Measurements from ENCODE around the gene BRD1. TPM values are rescaled to one million over a fixed set of nuclear protein-coding genes. Genes with fewer than 3 reads are reported as not detected.

The BRD1 gene
- total RNA-seq, 1 donor from 2014 or later = 32.4 TPM

- Histone ChIP-seq H3K9me3 (ENCODE audit: insufficient read depth, low read depth, low read length) (no peaks in the 10 kb centered on the region), H3K27me3 (ENCODE audit: insufficient read depth, low read length) (peaks cover 3% of the 10 kb centered on the region), H3K4me2 (ENCODE audit: low read length) (peak overlapping the region; percentile 16), H3K4me3 (ENCODE audit: insufficient read depth, low read depth, low read length) (no peak overlapping the region), H3K36me3 (ENCODE audit: insufficient read depth, low read length) (no peaks in the 10 kb centered on the region), H3K9ac (ENCODE audit: low read length) (no peak overlapping the region), H3K4me1 (ENCODE audit: insufficient read depth, low read length) (no peaks in the 10 kb centered on the region), H3K27ac (ENCODE audit: low read depth, low read length) (no peak overlapping the region), H4K20me1 (ENCODE audit: insufficient read depth, low read length) (no peaks in the 10 kb centered on the region), H2AFZ (ENCODE audit: low read depth, low read length) (no peak overlapping the region), H3K79me2 (ENCODE audit: insufficient read depth, low read length) (no peaks in the 10 kb centered on the region)
- Mint-ChIP-seq H3K9me3 (ENCODE audit: unreplicated experiment) (peaks cover 2% of the 10 kb centered on the region), H3K27me3 (ENCODE audit: low read depth, unreplicated experiment) (peaks cover 8% of the 10 kb centered on the region), H3K27ac (ENCODE audit: unreplicated experiment) (peak overlapping the region; percentile 54), H3K4me1 (ENCODE audit: low read depth, unreplicated experiment) (peaks cover 8% of the 10 kb centered on the region), H3K4me3 (ENCODE audit: unreplicated experiment) (no peak overlapping the region), H3K36me3 (ENCODE audit: low read depth, unreplicated experiment) (no peaks in the 10 kb centered on the region)
- no peak for FAIRE-seq
- peak; percentile 64 for DNase-seq (ENCODE audit: low read depth)
- no peak for TF ChIP-seq CTCF (IDR thresholded peaks at IDR 0.05; ENCODE audit: insufficient read depth, low read depth, low read length)
- no peak for TF ChIP-seq EZH2 (IDR thresholded peaks at IDR 0.05; ENCODE audit: insufficient read depth, low read length)
Observed at GRCh38 chr22:49838771-49839717, 11.4 kb upstream of the BRD1 start.

DNA sequence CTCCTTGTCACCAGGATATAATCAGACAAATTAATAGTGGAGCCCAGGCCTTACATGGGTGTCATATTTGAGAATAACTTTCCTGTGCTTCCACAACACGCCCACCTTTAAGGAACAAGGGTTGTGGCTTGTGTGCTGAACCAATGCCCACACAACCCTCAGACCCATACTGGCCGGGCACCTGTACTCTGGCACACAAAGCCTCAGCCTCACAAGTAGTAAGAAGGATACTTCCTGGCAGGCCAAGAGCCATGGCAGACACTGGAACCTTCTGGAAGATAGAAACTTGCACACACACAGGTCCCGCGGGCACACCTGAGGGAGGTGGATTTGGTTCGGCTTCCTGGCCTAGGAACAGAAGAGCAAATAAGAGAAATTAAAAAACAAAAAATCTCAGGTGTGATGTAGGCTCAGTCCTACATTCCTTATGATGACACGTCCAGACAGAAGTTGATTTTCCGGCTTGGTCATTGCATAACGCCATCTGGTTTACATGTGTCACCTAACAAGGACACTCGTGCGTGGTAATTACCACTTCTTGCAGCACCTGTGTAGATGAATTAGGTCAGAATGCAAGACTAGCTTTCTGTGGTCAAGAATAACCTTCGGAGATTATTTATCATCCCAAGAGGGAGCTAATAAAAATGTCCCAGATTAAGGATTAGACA is 5.8 kb upstream of the BRD1 start:
- no peak overlapping the region for H3K4me3 Mint-ChIP-seq (ENCODE audit: unreplicated experiment)
- Histone ChIP-seq H3K79me2 (ENCODE audit: insufficient read depth, low read length) (no peaks in the 10 kb centered on the region), H3K36me3 (ENCODE audit: insufficient read depth, low read length) (no peaks in the 10 kb centered on the region), H3K9me3 (ENCODE audit: insufficient read depth, low read depth, low read length) (no peaks in the 10 kb centered on the region), H3K4me1 (ENCODE audit: insufficient read depth, low read length) (no peaks in the 10 kb centered on the region), H3K4me2 (ENCODE audit: low read length) (no peak overlapping the region), H3K27me3 (ENCODE audit: insufficient read depth, low read length) (peaks cover 5% of the 10 kb centered on the region), H2AFZ (ENCODE audit: low read depth, low read length) (no peak overlapping the region), H3K27ac (ENCODE audit: low read depth, low read length) (no peak overlapping the region), H3K4me3 (ENCODE audit: insufficient read depth, low read depth, low read length) (no peak overlapping the region), H4K20me1 (ENCODE audit: insufficient read depth, low read length) (no peaks in the 10 kb centered on the region), H3K9ac (ENCODE audit: low read length) (no peak overlapping the region)
- H3K36me3 Mint-ChIP-seq (ENCODE audit: low read depth, unreplicated experiment) = peaks cover 2% of the 10 kb centered on the region
- TF ChIP-seq CTCF (IDR thresholded peaks at IDR 0.05; ENCODE audit: insufficient read depth, low read depth, low read length) = no peak
- no peak for TF ChIP-seq EZH2 (IDR thresholded peaks at IDR 0.05; ENCODE audit: insufficient read depth, low read length)
- peaks cover 2% of the 10 kb centered on the region for H3K9me3 Mint-ChIP-seq (ENCODE audit: unreplicated experiment)
- FAIRE-seq (no peak), DNase-seq (ENCODE audit: low read depth) (no peak)
- H3K4me1 Mint-ChIP-seq (ENCODE audit: low read depth, unreplicated experiment) = no peaks in the 10 kb centered on the region
- no peak overlapping the region for H3K27ac Mint-ChIP-seq (ENCODE audit: unreplicated experiment)
- peaks cover 8% of the 10 kb centered on the region for H3K27me3 Mint-ChIP-seq (ENCODE audit: low read depth, unreplicated experiment)

All from astrocyte (in vitro differentiated cells and primary cell).